ENCODE measurements around the gene PINK1. TPM values are rescaled to one million over a fixed set of nuclear protein-coding genes. Genes with fewer than 3 reads are reported as not detected.
"Not testable (repeated sequence)": the region's sequence is repeated elsewhere in the genome, so short reads cannot be mapped to it uniquely, and the experiment has no call there.

Gene PINK1
- total RNA-seq, 1 donor from 2014 or later = 62.5 TPM

DNA sequence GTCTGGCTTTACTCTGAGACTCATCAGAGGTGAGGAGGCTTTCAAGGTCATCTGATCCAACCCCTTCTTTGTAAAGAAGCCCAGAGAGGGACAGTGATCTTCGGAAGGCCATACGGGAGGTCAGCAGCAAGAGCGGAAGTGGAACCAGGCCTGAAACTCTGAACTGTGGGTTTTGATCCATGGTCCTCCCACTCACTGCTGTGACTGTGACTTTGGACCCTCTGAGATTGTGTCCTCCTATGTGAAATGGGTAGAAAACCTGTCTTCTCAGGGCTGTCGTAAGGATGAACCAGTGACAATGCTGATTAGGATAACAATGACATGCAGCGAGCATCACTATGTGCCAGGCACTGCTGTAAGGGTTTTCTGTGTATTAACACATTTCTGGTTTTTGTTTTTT is 37.7 kb downstream of the PINK1 start:
- Histone ChIP-seq H3K4me1 (no peaks in the 10 kb centered on the region), H3K9me3 (no peaks in the 10 kb centered on the region), H3K36me3 (no peaks in the 10 kb centered on the region), H3K4me3 (no peak overlapping the region), H3K27me3 (no peaks in the 10 kb centered on the region), H3K27ac (no peak overlapping the region)
- ATAC-seq = no peak
- DNase-seq = no peak
- intact Hi-C loops (cut with DNase I) = no loop called here
- TF ChIP-seq, protein P1, sequence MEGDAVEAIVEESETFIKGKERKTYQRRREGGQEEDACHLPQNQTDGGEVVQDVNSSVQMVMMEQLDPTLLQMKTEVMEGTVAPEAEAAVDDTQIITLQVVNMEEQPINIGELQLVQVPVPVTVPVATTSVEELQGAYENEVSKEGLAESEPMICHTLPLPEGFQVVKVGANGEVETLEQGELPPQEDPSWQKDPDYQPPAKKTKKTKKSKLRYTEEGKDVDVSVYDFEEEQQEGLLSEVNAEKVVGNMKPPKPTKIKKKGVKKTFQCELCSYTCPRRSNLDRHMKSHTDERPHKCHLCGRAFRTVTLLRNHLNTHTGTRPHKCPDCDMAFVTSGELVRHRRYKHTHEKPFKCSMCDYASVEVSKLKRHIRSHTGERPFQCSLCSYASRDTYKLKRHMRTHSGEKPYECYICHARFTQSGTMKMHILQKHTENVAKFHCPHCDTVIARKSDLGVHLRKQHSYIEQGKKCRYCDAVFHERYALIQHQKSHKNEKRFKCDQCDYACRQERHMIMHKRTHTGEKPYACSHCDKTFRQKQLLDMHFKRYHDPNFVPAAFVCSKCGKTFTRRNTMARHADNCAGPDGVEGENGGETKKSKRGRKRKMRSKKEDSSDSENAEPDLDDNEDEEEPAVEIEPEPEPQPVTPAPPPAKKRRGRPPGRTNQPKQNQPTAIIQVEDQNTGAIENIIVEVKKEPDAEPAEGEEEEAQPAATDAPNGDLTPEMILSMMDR (IDR thresholded peaks at IDR 0.05) = no peak

DNA sequence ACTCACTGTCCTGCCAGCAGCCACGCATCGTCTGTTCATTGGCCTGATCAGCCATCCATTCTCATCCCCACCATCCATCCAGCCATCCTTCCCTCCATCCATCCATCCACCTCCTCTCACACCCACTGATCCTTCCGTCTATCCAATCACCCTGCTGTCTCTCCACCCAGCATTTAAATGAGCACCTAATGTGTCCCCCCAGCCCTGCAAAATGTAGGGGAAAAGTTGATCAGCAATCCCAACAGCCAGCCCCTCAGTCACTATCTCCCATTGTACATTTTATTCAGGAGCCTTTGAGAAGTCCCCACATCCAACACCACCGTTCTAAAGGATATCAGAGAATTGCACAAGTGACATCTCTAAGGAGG is 39.0 kb downstream of the PINK1 start:
- intact Hi-C loops (cut with DNase I) = no loop called here
- DNase-seq = no peak
- Histone ChIP-seq H3K36me3 (no peaks in the 10 kb centered on the region), H3K4me1 (no peaks in the 10 kb centered on the region), H3K27me3 (no peaks in the 10 kb centered on the region), H3K27ac (no peak overlapping the region), H3K9me3 (no peaks in the 10 kb centered on the region), H3K4me3 (no peak overlapping the region)
- no peak for ATAC-seq
- TF ChIP-seq, protein P1 (IDR thresholded peaks at IDR 0.05) = no peak

DNA sequence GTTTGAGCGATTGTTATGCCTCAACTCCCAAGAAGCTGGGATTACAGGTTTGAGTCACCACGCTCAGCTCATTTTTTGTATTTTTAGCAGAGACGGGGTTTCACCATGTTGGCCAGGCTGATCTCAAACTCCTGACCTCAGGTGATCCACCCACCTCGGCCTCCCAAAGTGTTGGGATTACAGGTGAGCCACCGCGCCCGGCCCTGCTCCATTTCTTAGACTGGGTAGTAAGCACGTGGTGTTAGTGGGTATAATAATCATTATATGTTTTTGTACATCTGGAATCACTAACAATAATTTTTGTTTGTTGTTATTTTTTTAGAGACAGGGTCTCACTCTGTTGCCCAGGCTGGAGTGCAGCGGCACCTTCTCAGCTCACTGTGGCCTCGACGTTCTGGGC is 40.4 kb downstream of the PINK1 start:
- H3K9me3 ChIP-seq; H3K27me3 ChIP-seq; H3K4me3 ChIP-seq; H3K4me1 ChIP-seq; intact Hi-C loops (cut with DNase I); H3K36me3 ChIP-seq; ATAC-seq; DNase-seq; H3K27ac ChIP-seq: not testable (repeated sequence)

DNA sequence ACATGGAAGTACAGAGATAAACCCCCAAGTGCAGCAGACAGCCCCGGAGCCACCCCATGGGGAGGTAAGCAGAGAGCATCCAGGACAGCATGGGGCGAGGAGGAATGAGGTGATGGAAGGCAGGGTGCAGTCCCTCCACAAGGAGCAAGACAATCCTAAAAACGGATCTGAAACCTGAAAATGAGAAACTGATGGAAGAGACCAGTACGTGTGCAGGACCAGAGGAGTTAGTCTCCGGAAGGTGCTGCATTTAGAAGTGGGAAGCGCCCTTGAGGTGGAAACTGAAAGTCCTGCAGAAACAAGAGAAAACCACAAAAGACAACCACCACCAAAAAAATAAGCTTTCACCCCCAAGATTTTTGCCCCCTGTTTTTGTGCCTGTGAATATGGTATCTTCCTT is 45.3 kb downstream of the PINK1 start:
- DNase-seq (no peak), ATAC-seq (no peak)
- Histone ChIP-seq H3K9me3 (no peaks in the 10 kb centered on the region), H3K4me3 (no peak overlapping the region), H3K4me1 (no peaks in the 10 kb centered on the region), H3K27me3 (no peaks in the 10 kb centered on the region), H3K36me3 (no peaks in the 10 kb centered on the region), H3K27ac (no peak overlapping the region)
- intact Hi-C loops (cut with DNase I) = no loop called here
- TF ChIP-seq, protein P1 (IDR thresholded peaks at IDR 0.05) = no peak

DNA sequence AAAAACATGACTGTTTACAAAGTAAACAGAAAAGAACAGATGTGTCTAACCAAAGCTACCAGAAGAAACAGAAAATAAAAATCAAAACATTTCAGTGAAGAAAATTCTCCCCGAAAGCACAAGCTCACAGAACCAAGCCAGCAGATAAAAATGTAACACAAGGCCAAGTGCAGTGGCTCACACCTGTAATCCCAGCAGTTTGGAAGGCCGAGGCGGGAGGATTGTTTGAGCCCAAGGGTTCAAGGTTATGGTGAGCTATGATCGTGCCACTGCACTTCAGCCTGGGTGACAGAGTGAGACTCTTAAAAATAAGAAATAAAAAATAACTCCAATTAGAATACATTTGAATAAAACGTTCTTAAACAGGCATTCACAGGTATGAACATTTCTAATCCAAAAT is 47.0 kb downstream of the PINK1 start:
- Histone ChIP-seq H3K27ac (no peak overlapping the region), H3K36me3 (no peaks in the 10 kb centered on the region), H3K4me3 (no peak overlapping the region), H3K27me3 (no peaks in the 10 kb centered on the region), H3K9me3 (no peaks in the 10 kb centered on the region), H3K4me1 (no peaks in the 10 kb centered on the region)
- TF ChIP-seq, protein P1 (IDR thresholded peaks at IDR 0.05) = no peak
- intact Hi-C loops (cut with DNase I) = no loop called here
- DNase-seq (no peak), ATAC-seq (no peak)

DNA sequence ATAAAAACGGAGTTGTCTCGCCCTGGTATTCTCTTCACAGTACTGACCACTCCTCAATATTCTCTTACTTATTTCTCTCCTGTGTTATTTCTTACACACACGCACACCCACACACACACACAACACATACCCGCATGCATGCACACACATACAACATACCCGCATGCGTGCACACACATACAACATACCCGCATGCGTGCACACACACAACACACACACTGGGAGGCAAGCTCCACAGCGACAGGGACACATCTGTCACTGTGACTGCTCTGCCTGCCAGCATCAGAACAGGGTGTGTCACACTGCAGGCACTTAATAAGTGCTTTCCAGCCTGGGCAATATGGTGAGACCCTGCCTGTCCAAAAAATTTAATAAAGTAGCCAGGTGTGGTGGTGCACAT is 48.7 kb downstream of the PINK1 start:
- TF ChIP-seq, protein P1 (IDR thresholded peaks at IDR 0.05) = no peak
- no peak overlapping the region for H3K4me3 ChIP-seq
- H3K9me3 ChIP-seq = no peaks in the 10 kb centered on the region
- H3K27me3 ChIP-seq = no peaks in the 10 kb centered on the region
- H3K36me3 ChIP-seq = no peaks in the 10 kb centered on the region
- no peak overlapping the region for H3K27ac ChIP-seq
- DNase-seq (no peak), ATAC-seq (no peak)
- intact Hi-C loops (cut with DNase I) = no loop called here
- no peaks in the 10 kb centered on the region for H3K4me1 ChIP-seq
